Ecto neural progenitor cell (in vitro differentiated cells): ENCODE measurements around the gene TMEM238.
"Not testable (repeated sequence)": the region's sequence is repeated elsewhere in the genome, so short reads cannot be mapped to it uniquely, and the experiment has no call there.

Experiments
- DNase-seq: peaks from one replicate; pipeline ENCODE4 v3.0.0-alpha.2; 2018; ENCODE audit warnings: low spot score

Gene TMEM238

GRCh38 chr19:55384131-55384919 is at the start of gene TMEM238:
TMEM238 (minus strand) TSS chr19:55384292; CDS start chr19:55384259, 33 bp downstream.
- DNase-seq: peak; percentile 77

- DNase-seq: peak; percentile 36
Measured at GRCh38 chr19:55433292-55433691, 49.2 kb upstream of the TMEM238 start.

GRCh38 chr19:55432241-55432959 is 48.3 kb upstream of the TMEM238 start:
- peak; percentile 37 for DNase-seq

- no peak for DNase-seq
Measured at GRCh38 chr19:55431183-55431582, 47.1 kb upstream of the TMEM238 start.

GRCh38 chr19:55426042-55426441 is 42.0 kb upstream of the TMEM238 start:
- no peak for DNase-seq

GRCh38 chr19:55424518-55424917 is 40.4 kb upstream of the TMEM238 start:
- DNase-seq: no peak

GRCh38 chr19:55423225-55424005 is 39.3 kb upstream of the TMEM238 start:
- DNase-seq: no peak

GRCh38 chr19:55421281-55421680 is 37.2 kb upstream of the TMEM238 start:
- DNase-seq: not testable (repeated sequence)

- no peak for DNase-seq
Measured at GRCh38 chr19:55419624-55420236, 35.6 kb upstream of the TMEM238 start.

GRCh38 chr19:55419103-55419502 is 35.0 kb upstream of the TMEM238 start:
- no peak for DNase-seq

GRCh38 chr19:55418185-55418584 is 34.1 kb upstream of the TMEM238 start:
- DNase-seq: peak; percentile 75

- no peak for DNase-seq
Measured at GRCh38 chr19:55410168-55410567, 26.1 kb upstream of the TMEM238 start.

GRCh38 chr19:55409179-55409578 is 25.1 kb upstream of the TMEM238 start:
- not testable (repeated sequence) for DNase-seq

GRCh38 chr19:55408533-55408872 is 24.4 kb upstream of the TMEM238 start:
- no peak for DNase-seq

- peak; percentile 98 for DNase-seq
Measured at GRCh38 chr19:55407800-55408532, 23.9 kb upstream of the TMEM238 start.

- DNase-seq: not testable (repeated sequence)
Measured at GRCh38 chr19:55407550-55407799, 23.4 kb upstream of the TMEM238 start, which contains the start of gene UBE2S. UBE2S (minus strand) TSS chr19:55407788; CDS start chr19:55407589, 199 bp downstream.

- DNase-seq: peak; percentile 61
Measured at GRCh38 chr19:55406826-55407549, 22.9 kb upstream of the TMEM238 start.

- DNase-seq: no peak
Measured at GRCh38 chr19:55406091-55406825, 22.2 kb upstream of the TMEM238 start.

- DNase-seq: no peak
Measured at GRCh38 chr19:55405638-55406037, 21.5 kb upstream of the TMEM238 start.

- no peak for DNase-seq
Measured at GRCh38 chr19:55402509-55402908, 18.4 kb upstream of the TMEM238 start.
